ENCODE data around the gene DYNLRB2.

DYNLRB2 gene

DNA sequence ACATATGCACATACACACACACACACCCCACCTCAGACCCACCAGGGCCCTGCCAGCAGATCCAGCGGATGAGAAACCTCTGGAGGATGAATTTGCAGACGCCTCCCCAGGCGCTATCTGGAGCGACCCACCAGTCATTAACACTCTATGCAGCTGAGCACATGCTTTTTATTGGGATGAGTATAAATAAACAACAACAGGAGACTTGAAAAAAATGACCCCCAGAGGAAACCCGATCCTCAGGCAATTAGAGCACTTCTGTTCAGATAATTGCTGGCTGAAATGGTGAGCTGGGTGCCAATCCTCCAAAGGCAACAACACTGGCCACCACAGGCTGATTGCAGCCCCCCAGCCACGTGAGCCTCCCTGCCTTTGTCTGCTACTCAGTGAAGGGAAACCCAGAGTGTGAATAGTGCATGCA lies 32.9 kb downstream of the DYNLRB2 start:
- TF ChIP-seq, protein P1, sequence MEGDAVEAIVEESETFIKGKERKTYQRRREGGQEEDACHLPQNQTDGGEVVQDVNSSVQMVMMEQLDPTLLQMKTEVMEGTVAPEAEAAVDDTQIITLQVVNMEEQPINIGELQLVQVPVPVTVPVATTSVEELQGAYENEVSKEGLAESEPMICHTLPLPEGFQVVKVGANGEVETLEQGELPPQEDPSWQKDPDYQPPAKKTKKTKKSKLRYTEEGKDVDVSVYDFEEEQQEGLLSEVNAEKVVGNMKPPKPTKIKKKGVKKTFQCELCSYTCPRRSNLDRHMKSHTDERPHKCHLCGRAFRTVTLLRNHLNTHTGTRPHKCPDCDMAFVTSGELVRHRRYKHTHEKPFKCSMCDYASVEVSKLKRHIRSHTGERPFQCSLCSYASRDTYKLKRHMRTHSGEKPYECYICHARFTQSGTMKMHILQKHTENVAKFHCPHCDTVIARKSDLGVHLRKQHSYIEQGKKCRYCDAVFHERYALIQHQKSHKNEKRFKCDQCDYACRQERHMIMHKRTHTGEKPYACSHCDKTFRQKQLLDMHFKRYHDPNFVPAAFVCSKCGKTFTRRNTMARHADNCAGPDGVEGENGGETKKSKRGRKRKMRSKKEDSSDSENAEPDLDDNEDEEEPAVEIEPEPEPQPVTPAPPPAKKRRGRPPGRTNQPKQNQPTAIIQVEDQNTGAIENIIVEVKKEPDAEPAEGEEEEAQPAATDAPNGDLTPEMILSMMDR (IDR thresholded peaks at IDR 0.05; ENCODE audit: low read depth, low read length, missing control alignments): no peak
- no peak for DNase-seq (ENCODE audit: low read depth)
- H3K4me3 ChIP-seq (ENCODE audit: low read depth, low read length): no peak overlapping the region
- in situ Hi-C loops (cut with HindIII; ENCODE audit: low sequenced_read_pairs): no loop called here

DNA sequence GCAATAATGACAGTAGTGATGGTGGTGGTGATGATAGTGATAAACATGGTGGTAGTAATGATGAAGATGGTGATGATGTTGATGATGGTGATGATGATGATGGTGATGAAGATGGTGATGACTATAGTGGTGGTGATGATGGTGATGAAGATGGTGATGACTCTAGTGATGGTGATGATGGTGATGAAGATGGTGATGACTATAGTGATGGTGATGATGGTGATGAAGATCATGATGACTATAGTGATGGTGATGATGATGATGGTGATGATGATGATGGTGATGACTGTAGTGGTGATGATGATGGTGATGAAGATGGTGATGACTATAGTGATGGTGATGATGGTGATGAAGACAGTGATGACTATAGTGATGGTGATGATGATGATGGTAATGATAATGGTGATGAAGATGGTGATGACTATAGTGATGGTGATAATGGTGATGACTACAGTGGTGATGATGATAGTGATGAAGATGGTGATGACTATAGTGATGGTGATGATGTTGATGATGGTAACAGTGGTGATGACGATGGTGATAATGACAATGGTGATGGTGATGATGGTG lies 35.6 kb downstream of the DYNLRB2 start:
- H3K4me3 ChIP-seq (ENCODE audit: low read depth, low read length): no peak overlapping the region
- TF ChIP-seq, protein P1 (IDR thresholded peaks at IDR 0.05; ENCODE audit: low read depth, low read length, missing control alignments): no peak
- DNase-seq (ENCODE audit: low read depth): no peak
- in situ Hi-C loops (cut with HindIII; ENCODE audit: low sequenced_read_pairs): no loop called here

DNA sequence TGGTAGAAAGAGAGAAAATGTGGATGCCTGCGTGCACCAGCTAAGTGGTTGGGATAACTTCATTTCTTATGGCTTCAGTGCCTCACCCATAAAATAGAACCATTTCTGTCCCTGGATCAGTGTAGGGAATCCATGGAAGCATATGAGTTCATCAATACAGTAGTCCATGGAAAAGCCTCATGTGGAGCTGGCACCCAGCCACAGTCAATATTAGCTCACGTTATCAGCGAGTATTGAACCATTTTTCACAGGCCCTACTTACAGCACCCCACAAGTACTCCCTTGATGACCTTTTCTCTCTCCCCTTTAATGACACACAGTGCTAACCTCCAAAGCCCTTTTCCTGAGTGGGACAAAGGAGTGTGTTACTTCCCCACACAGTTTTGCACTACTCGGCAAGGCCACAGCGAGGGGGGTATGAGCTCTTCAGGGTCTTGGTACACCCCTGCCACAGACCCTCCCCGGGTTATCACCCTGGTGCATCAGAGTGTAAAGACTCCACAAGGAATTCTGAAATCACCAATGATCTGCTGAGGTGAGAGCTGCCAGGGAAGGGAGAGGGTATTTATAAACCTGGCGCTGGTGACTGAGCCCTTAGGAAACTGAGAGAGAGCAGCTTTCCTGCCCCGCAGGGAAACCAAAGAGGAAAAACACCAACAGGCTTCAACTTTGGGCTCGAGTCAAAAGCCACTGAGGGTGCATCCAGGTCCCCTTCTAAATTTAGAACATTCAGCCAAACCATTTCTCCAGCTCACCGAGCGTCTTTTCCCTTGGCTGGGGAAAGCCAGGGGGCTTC lies 36.9 kb downstream of the DYNLRB2 start:
- H3K4me3 ChIP-seq (ENCODE audit: low read depth, low read length): no peak overlapping the region
- in situ Hi-C loops (cut with HindIII; ENCODE audit: low sequenced_read_pairs): no loop called here
- TF ChIP-seq, protein P1 (IDR thresholded peaks at IDR 0.05; ENCODE audit: low read depth, low read length, missing control alignments): no peak
- DNase-seq (ENCODE audit: low read depth): no peak

DNA sequence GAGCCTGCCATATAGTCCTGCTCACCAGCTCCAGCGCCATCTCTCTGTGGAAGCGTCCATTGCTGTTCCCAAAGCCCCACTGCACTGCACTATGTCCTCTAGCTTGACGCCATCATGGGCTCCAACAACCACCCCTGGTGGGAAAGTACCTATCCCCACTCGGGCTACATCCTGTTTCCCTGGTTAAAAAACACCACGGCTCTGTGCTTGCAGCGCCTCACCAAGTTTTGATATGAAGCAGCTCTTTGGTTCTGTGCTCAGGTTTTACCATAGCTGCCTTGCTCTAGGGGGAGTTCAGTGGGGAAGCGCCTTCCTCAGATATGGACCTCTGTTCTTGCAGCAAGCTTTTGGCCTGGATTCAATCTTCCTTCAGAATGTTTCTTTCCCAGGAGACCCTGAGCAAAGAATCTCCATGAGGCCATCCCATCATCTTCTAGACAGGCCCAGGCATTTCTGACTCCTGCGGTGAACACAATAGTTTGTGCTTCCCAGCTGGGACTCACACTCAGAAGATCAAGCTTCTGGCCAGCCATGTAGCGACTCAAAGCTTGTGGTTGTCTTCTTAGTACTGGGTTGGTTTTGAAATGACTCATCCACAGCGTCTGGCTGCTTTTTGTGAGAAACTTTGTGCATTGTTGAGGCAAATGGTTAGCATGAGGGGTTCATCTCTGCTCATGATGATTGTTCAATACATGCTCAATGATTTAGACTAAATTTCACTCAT lies 39.5 kb downstream of the DYNLRB2 start:
- in situ Hi-C loops (cut with HindIII; ENCODE audit: low sequenced_read_pairs): no loop called here
- TF ChIP-seq, protein P1 (IDR thresholded peaks at IDR 0.05; ENCODE audit: low read depth, low read length, missing control alignments): no peak
- peak; percentile 53 for DNase-seq (ENCODE audit: low read depth)
- no peak overlapping the region for H3K4me3 ChIP-seq (ENCODE audit: low read depth, low read length)

DNA sequence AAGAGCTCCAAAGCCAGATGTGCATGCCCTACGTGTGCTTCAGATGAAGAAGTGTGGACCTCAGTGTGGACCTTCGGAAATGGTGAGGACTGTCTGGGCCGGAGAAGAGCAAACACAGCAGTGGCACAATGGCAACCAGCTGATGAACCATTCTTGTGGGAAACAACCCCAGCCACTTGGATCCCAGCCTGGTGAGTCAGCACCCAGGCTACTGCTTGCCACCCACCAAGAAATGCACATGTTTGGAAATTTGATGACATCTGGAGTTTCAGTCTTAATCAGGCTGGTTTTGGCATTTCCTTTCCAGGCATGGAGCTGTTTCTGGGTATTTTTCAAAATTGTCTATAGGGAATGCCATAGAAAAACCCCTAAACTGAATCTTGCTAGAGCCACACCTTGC lies 42.7 kb downstream of the DYNLRB2 start:
- peak; percentile 38 for DNase-seq (ENCODE audit: low read depth)
- in situ Hi-C loops (cut with HindIII; ENCODE audit: low sequenced_read_pairs): no loop called here
- TF ChIP-seq, protein P1 (IDR thresholded peaks at IDR 0.05; ENCODE audit: low read depth, low read length, missing control alignments): no peak
- H3K4me3 ChIP-seq (ENCODE audit: low read depth, low read length): no peak overlapping the region

DNA sequence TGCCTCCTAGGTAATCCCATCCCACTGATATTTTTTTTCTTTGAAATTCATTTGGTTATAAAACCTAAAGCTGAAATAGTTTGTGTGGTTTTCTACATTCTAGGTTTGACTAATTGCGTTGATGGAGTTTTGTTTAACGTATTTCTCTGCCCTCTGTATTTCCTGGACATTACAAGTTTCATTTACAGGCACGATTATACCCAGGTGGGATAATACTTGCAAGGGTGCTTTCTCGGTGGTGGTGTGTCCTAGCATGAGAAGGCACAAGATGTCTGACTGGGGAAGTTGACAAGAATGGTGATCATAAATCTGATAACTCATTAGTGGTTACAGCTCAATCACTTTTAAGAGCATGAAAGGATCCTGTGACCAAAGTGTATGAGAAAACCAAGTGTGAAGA lies 45.0 kb downstream of the DYNLRB2 start:
- no peak overlapping the region for H3K4me3 ChIP-seq (ENCODE audit: low read depth, low read length)
- in situ Hi-C loops (cut with HindIII; ENCODE audit: low sequenced_read_pairs): no loop called here
- DNase-seq (ENCODE audit: low read depth): no peak
- TF ChIP-seq, protein P1 (IDR thresholded peaks at IDR 0.05; ENCODE audit: low read depth, low read length, missing control alignments): no peak

Measured in astrocyte of the cerebellum (primary cell).